Endothelial cell of umbilical vein (primary cell): ENCODE results near the gene MFRP. TPM values are rescaled to one million over a fixed set of nuclear protein-coding genes. Genes with fewer than 3 reads are reported as not detected.

Experiments used
- BruUV-seq: library from RNA; stranded (reverse); fragments of 400-500 nt; replicated peaks from 2 replicates; lab custom pipeline; 2021; lab: Mats Ljungman, UMichigan
- CTCF ChIA-PET: fragments of 300-600, 350-600 bp; sonication (Branson Sonifier 250); formaldehyde crosslinking; loops from one replicate; lab custom pipeline; 2021; ENCODE audit warnings: antibody characterized with exemption, inconsistent platforms; lab: Charles Lee
- POLR2A ChIA-PET: fragments of 300-600, 350-600 bp; sonication (Branson Sonifier 250); formaldehyde crosslinking; loops from one replicate; lab custom pipeline; 2021; ENCODE audit warnings: antibody characterized with exemption, inconsistent platforms; lab: Charles Lee
- DNase-seq: peaks from one replicate; pipeline ENCODE4 v3.0.0-alpha.2; 2011; ENCODE audit warnings: low read depth, low spot score
- FAIRE-seq: peaks from 2 replicates; lab custom pipeline; 2011; peaks lifted over from hg19 to GRCh38; lab: Jason Lieb, UNC
- H2AFZ ChIP-seq: 2 replicates; pipeline ENCODE4 v1.6.0; 2012; ENCODE audit warnings: low read depth, low read length, control low read depth, inconsistent platforms
- H3K27ac ChIP-seq: 2 replicates; pipeline ENCODE4 v1.5.1; 2011; ENCODE audit warnings: low read depth, mild to moderate bottlenecking, control low read depth, low read length, moderate library complexity; ENCODE audit not compliant: insufficient read depth
- H3K27me3 ChIP-seq, 2 experiments: 2 replicates each; pipeline versions ENCODE4 v1.6.0 to v1.6.1; 2011; ENCODE audit warnings: low read length in 2 of 2, mixed read lengths in 1 of 2; ENCODE audit not compliant: control insufficient read depth in 2 of 2, insufficient read depth in 2 of 2
- H3K36me3 ChIP-seq, 2 experiments: 2 replicates in 1 of 2; 3 replicates in 1 of 2; pipeline ENCODE4 v1.5.1; 2011; ENCODE audit warnings: low read length in 2 of 2, mild to moderate bottlenecking in 1 of 2, moderate library complexity in 1 of 2; ENCODE audit not compliant: control insufficient read depth in 2 of 2, insufficient read depth in 2 of 2; ENCODE audit errors: extremely low read depth in 1 of 2
- H3K4me1 ChIP-seq: 3 replicates; pipeline ENCODE4 v1.5.1; 2011; ENCODE audit warnings: mild to moderate bottlenecking, low read length; ENCODE audit not compliant: control insufficient read depth, insufficient read depth; ENCODE audit errors: extremely low read depth
- H3K4me2 ChIP-seq: 2 replicates; pipeline ENCODE4 v1.6.1; 2011; ENCODE audit warnings: low read length, control low read depth, mixed read lengths; ENCODE audit not compliant: insufficient read depth
- H3K4me3 ChIP-seq, 3 experiments: fragments of 200-600 bp in 1 of 3; sonication (generic), shearing (Covaris generic) in 1 of 3; replicated peaks in 1 of 3; 2 replicates each; pipeline ENCODE4 v1.5.1; 2011 to 2016; ENCODE audit warnings: control low read depth in 3 of 3, low read length in 3 of 3, mild to moderate bottlenecking in 2 of 3, inconsistent platforms in 1 of 3, low read depth in 1 of 3, moderate library complexity in 1 of 3; ENCODE audit not compliant: insufficient read depth in 1 of 3
- H3K79me2 ChIP-seq: 2 replicates; pipeline ENCODE4 v1.6.0; 2012; ENCODE audit warnings: low read length, inconsistent platforms; ENCODE audit not compliant: control insufficient read depth, insufficient read depth
- H3K9ac ChIP-seq: replicated peaks from 2 replicates; pipeline ENCODE3; 2011; ENCODE audit warnings: low read length, control low read depth; ENCODE audit not compliant: insufficient read depth; ENCODE audit errors: extremely low read depth
- H3K9me1 ChIP-seq: replicated peaks from 3 replicates; pipeline ENCODE4 v1.6.0; 2011; ENCODE audit warnings: mild to moderate bottlenecking, low read length; ENCODE audit not compliant: control insufficient read depth, insufficient read depth; ENCODE audit errors: extremely low read depth
- H3K9me3 ChIP-seq: replicated peaks from 2 replicates; pipeline ENCODE4 v1.5.1; 2012; ENCODE audit warnings: low read length, inconsistent platforms; ENCODE audit not compliant: control insufficient read depth, insufficient read depth
- H4K20me1 ChIP-seq: replicated peaks from 2 replicates; pipeline ENCODE3; 2011; ENCODE audit warnings: mild to moderate bottlenecking, low read length; ENCODE audit not compliant: control insufficient read depth, insufficient read depth; ENCODE audit errors: extremely low read depth
- CTCF ChIP-seq, 2 donors: IDR thresholded peaks; 1 replicate in 1 of 2; 2 replicates in 1 of 2; pipeline ENCODE4 v1.5.1; 2011; ENCODE audit warnings: low read length in 2 of 2, mild to moderate bottlenecking in 2 of 2, moderate library complexity in 2 of 2, control low read depth in 1 of 2, inconsistent platforms in 1 of 2, low read depth in 1 of 2; ENCODE audit not compliant: insufficient read depth in 1 of 2; ENCODE audit errors: extremely low read depth in 1 of 2
- EZH2 ChIP-seq: IDR thresholded peaks from 2 replicates; pipeline ENCODE4 v1.6.1; 2012; ENCODE audit warnings: borderline replicate concordance, low read depth, mild to moderate bottlenecking, moderate library complexity, low read length, inconsistent platforms; ENCODE audit not compliant: severe bottlenecking
- FOS ChIP-seq: IDR thresholded peaks from 2 replicates; pipeline ENCODE4 v1.6.1; 2011; ENCODE audit warnings: mild to moderate bottlenecking, low read length, moderate library complexity, borderline replicate concordance; ENCODE audit not compliant: insufficient read depth
- GATA2 ChIP-seq: IDR thresholded peaks from 2 replicates; pipeline ENCODE4 v1.7.0; 2011; ENCODE audit warnings: low read depth, mild to moderate bottlenecking, moderate library complexity, mixed read lengths, low read length; ENCODE audit not compliant: insufficient read length, insufficient read depth
- JUN ChIP-seq: IDR thresholded peaks from 2 replicates; pipeline ENCODE4 v1.6.1; 2011; ENCODE audit warnings: borderline replicate concordance, low read depth; ENCODE audit not compliant: insufficient read length, insufficient read depth
- MAX ChIP-seq: IDR thresholded peaks from 2 replicates; pipeline ENCODE4 v1.6.1; 2011; ENCODE audit not compliant: insufficient read depth, insufficient read length
- MYC ChIP-seq: IDR thresholded peaks from one replicate; pipeline ENCODE4 v1.6.1; 2011; ENCODE audit warnings: mild to moderate bottlenecking, low read depth, low read length
- POLR2A ChIP-seq: IDR thresholded peaks from 2 replicates; pipeline ENCODE4 v1.6.1; 2012; ENCODE audit warnings: low read depth, mild to moderate bottlenecking, control low read depth, low read length
- POLR2AphosphoS5 ChIP-seq: IDR thresholded peaks from 2 replicates; pipeline ENCODE4 v1.6.1; 2012; ENCODE audit warnings: low read depth, mild to moderate bottlenecking, control low read depth, low read length, moderate library complexity; ENCODE audit not compliant: insufficient read depth
- dilution Hi-C: fragments of 300-500 bp; cut with MboI; formaldehyde crosslinking; loops from one replicate; pipeline ENCODE4 v1.15.0; 2019; ENCODE audit warnings: low sequenced_read_pairs; ENCODE audit not compliant: extremely low pct_ligation_motif_present
- intact Hi-C: fragments of 100-400 bp; cut with micrococcal nuclease; formaldehyde crosslinking; loops from one replicate; pipeline ENCODE4 v1.10.0; 2022
- polyA plus RNA-seq, 4 experiments: library from polyadenylated mRNA; depleted of rRNA in 3 of 4; stranded (reverse) in 3 of 4; unstranded in 1 of 4; fragments of >200 nt; gene quantifications; 2 replicates each; pipeline versions ENCODE4 v1.2.1 to v1.2.3, GENCODE V29; 2011 to 2012; ENCODE audit warnings: missing spikeins in 1 of 4
- total RNA-seq: library from RNA; stranded (reverse); gene quantifications from 2 replicates; pipeline ENCODE4 v1.2.3, GENCODE V29; 2021

The MFRP gene
- total and polyA plus RNA-seq, 2 donors (not counting 3 experiments of a cell fraction or from before 2014, with no cell fraction given): 0.08 TPM; not detected in 1

- dilution Hi-C loops: no loop called here
- peak overlapping the region; percentile 93 for H3K27ac ChIP-seq
- TSS peak; percentile 15 for BruUV-seq
- H3K4me3 ChIP-seq: peak overlapping the region in 2 of 3 experiments; percentile 29 to 87
- DNase-seq (no peak), FAIRE-seq (no peak)
- peaks cover 48% of the 10 kb centered on the region for H3K79me2 ChIP-seq
- H3K9me3 ChIP-seq: no peaks in the 10 kb centered on the region
- TF ChIP-seq CTCF (IDR thresholded peaks at IDR 0.05; ENCODE audit: extremely low read depth in 1 of 2, insufficient read depth in 1 of 2, low read depth in 1 of 2, low read length in 2 of 2): no peak
- TF ChIP-seq JUN: no peak
- TF ChIP-seq GATA2: no peak
- no peak for TF ChIP-seq EZH2
- no peak for TF ChIP-seq MAX
- TF ChIP-seq FOS: no peak
- no peak for TF ChIP-seq POLR2AphosphoS5
- TF ChIP-seq MYC: no peak
- TF ChIP-seq POLR2A: no peak
- H4K20me1 ChIP-seq: no peaks in the 10 kb centered on the region
- H3K36me3 ChIP-seq: peaks cover 8 to 17% of the 10 kb centered on the region in 2 experiments
- CTCF ChIA-PET: interaction anchor here (3.3 to 15.9 kb wide), 3 partner anchors 10 to 112 kb away, joined by 17 to 301 read pairs (median 136); partner anchors contain the start of genes C1QTNF5 and CBL
- peak overlapping the region; percentile 6 for H3K4me2 ChIP-seq
- intact Hi-C loops: loop anchor here (5.0 kb wide), 2 partner anchors 250 to 405 kb away; partner anchors contain the start of gene VPS11
- POLR2A ChIA-PET: interaction anchor here (1.1 to 2.6 kb wide), 9 partner anchors 10 to 223 kb away, joined by 3 to 18 read pairs (median 9); partner anchors contain the start of genes C1QTNF5 and DPAGT1
- H2AFZ ChIP-seq: no peak overlapping the region
- no peaks in the 10 kb centered on the region for H3K9me1 ChIP-seq
- H3K27me3 ChIP-seq: no peaks in the 10 kb centered on the region
- H3K9ac ChIP-seq: peak overlapping the region; percentile 65
- H3K4me1 ChIP-seq: peaks cover 66% of the 10 kb centered on the region
Measured at GRCh38 chr11:119317592-119318239, 28.8 kb downstream of the MFRP start.
